Lower leg skin (tissue), 4 donors: Measurements from ENCODE around the gene LCA5L. TPM values are rescaled to one million over a fixed set of nuclear protein-coding genes. Genes with fewer than 3 reads are reported as not detected.
"Not testable (repeated sequence)": the region's sequence is repeated elsewhere in the genome, so short reads cannot be mapped to it uniquely, and the experiment has no call there.

Experiments
- DNase-seq, 2 donors: peaks; one replicate each; pipeline ENCODE4 v3.0.0-alpha.2; 2019; ENCODE audit warnings: low spot score in 2 of 2
- H3K4me3 ChIP-seq: fragments of 200-600 bp; sonication (generic); 2 replicates; pipeline ENCODE4 v1.5.1; 2017; ENCODE audit warnings: mild to moderate bottlenecking, low read depth; ENCODE audit not compliant: poor library complexity, severe bottlenecking
- CTCF ChIP-seq, 3 donors: fragments of 450-650 bp; IDR thresholded peaks; one replicate each; pipeline ENCODE4 v1.5.1; 2016; ENCODE audit warnings: antibody characterized with exemption in 3 of 3, mild to moderate bottlenecking in 3 of 3, moderate library complexity in 2 of 3
- POLR2A ChIP-seq, 2 donors: fragments of 450-650 bp; IDR thresholded peaks; one replicate each; pipeline ENCODE4 v1.6.1; 2016 to 2017; ENCODE audit warnings: antibody characterized with exemption in 2 of 2, mild to moderate bottlenecking in 1 of 2, moderate library complexity in 1 of 2
- WGBS, 2 donors: methylation state at CpG; one replicate each; pipeline ENCODE4 v1.1.5; 2018; 5-methylcytosine and 5-hydroxymethylcytosine counted together
- intact Hi-C: fragments of 100-400 bp; cut with DNase I; formaldehyde crosslinking; loops from one replicate; pipeline ENCODE4 v1.15.0; 2023; ENCODE audit warnings: low total_unique reads
- total RNA-seq, 4 donors: library from RNA; depleted of rRNA; stranded (reverse); fragments of >200 nt; gene quantifications; one replicate each; pipeline ENCODE4 v1.1.0, GENCODE V29; 2016

The LCA5L gene
- total RNA-seq, 4 donors from 2014 or later = 0.30 to 0.81 (median 0.79) TPM; not detected in 1

- peak; percentile 26 to 89 for DNase-seq
- peak overlapping the region; percentile 4 for H3K4me3 ChIP-seq
- TF ChIP-seq CTCF (IDR thresholded peaks at IDR 0.05) (no peak), POLR2A (IDR thresholded peaks at IDR 0.05) (no peak)
- intact Hi-C loops = loop anchor here (5.0 kb wide), 1 partner anchor 73 kb away; the partner anchor contains the start of gene BRWD1
- WGBS, 2 donors = 63 to 72% methylated on average over 32 to 39 of the region's 50 CpGs
Observed at GRCh38 chr21:39385299-39386145, 60.1 kb downstream of the LCA5L start.

GRCh38 chr21:39384674-39385298 lies 60.8 kb downstream of the LCA5L start:
- no peak overlapping the region for H3K4me3 ChIP-seq
- 86 to 89% methylated on average over 13 of the region's 13 CpGs for WGBS, 2 donors
- TF ChIP-seq POLR2A (IDR thresholded peaks at IDR 0.05) (no peak), CTCF (IDR thresholded peaks at IDR 0.05) (no peak)
- intact Hi-C loops = loop anchor here (5.0 kb wide), 1 partner anchor 72 kb away; the partner anchor contains the start of gene BRWD1
- DNase-seq = no peak

- 94% methylated on average over 7 of the region's 7 CpGs for WGBS, 2 donors
- H3K4me3 ChIP-seq, DNase-seq, intact Hi-C loops: not testable (repeated sequence)
Observed at GRCh38 chr21:39382096-39382495, 63.5 kb downstream of the LCA5L start.

- intact Hi-C loops = no loop called here
- DNase-seq = no peak
- TF ChIP-seq CTCF (IDR thresholded peaks at IDR 0.05) = no peak
- TF ChIP-seq POLR2A (IDR thresholded peaks at IDR 0.05) = no peak
- WGBS, 2 donors = 17 to 20% methylated on average over 12 of the region's 12 CpGs
- peak overlapping the region; percentile 71 for H3K4me3 ChIP-seq
Observed at GRCh38 chr21:39381009-39381408, 64.6 kb downstream of the LCA5L start.

GRCh38 chr21:39379986-39380891 lies 65.3 kb downstream of the LCA5L start:
- 0% methylated on average over 39 to 56 of the region's 65 CpGs for WGBS, 2 donors
- intact Hi-C loops = no loop called here
- TF ChIP-seq CTCF (IDR thresholded peaks at IDR 0.05) (no peak), POLR2A (IDR thresholded peaks at IDR 0.05) (peak in 1 of 2 donors; percentile 21)
- peak; percentile 93 to 98 for DNase-seq
- peak overlapping the region; percentile 71 for H3K4me3 ChIP-seq
